Osteocyte (in vitro differentiated cells): ENCODE measurements around the gene HMGCL. TPM values are rescaled to one million over a fixed set of nuclear protein-coding genes. Genes with fewer than 3 reads are reported as not detected.

Experiments
- DNase-seq: peaks from one replicate; pipeline ENCODE4 v3.0.0; 2021; ENCODE audit warnings: mixed read lengths; ENCODE audit not compliant: unreplicated experiment; ENCODE audit errors: extremely low spot score
- H3K27ac Mint-ChIP-seq: one replicate; pipeline ENCODE4 v1.8.0; 2021; ENCODE audit warnings: mild to moderate bottlenecking, mixed read lengths; ENCODE audit not compliant: unreplicated experiment
- H3K27me3 Mint-ChIP-seq: one replicate; pipeline ENCODE4 v1.8.0; 2021; ENCODE audit warnings: mixed read lengths; ENCODE audit not compliant: unreplicated experiment
- H3K36me3 Mint-ChIP-seq: one replicate; pipeline ENCODE4 v1.8.0; 2021; ENCODE audit warnings: mixed read lengths; ENCODE audit not compliant: unreplicated experiment
- H3K4me1 Mint-ChIP-seq: one replicate; pipeline ENCODE4 v1.8.0; 2021; ENCODE audit warnings: mixed read lengths; ENCODE audit not compliant: unreplicated experiment
- H3K4me3 Mint-ChIP-seq: one replicate; pipeline ENCODE4 v1.8.0; 2021; ENCODE audit warnings: mild to moderate bottlenecking, moderate library complexity, mixed read lengths; ENCODE audit not compliant: unreplicated experiment
- H3K9me3 Mint-ChIP-seq: one replicate; pipeline ENCODE4 v1.8.0; 2021; ENCODE audit warnings: mixed read lengths; ENCODE audit not compliant: unreplicated experiment
- CTCF ChIP-seq: fragments of 200-600 bp; sonication (generic); IDR thresholded peaks from 2 replicates; pipeline ENCODE4 v1.5.0; 2021; ENCODE audit warnings: antibody characterized with exemption, mild to moderate bottlenecking, moderate library complexity
- total RNA-seq: library from RNA; stranded (reverse); gene quantifications from 2 replicates; pipeline ENCODE4 v1.2.1, GENCODE V29; 2021

Gene HMGCL
- total RNA-seq, 1 donor from 2014 or later, result 37.4 TPM

GRCh38 chr1:23814016-23814415, 11.2 kb downstream of the HMGCL start:
- H3K36me3 Mint-ChIP-seq, result peaks cover 40% of the 10 kb centered on the region
- H3K4me1 Mint-ChIP-seq, result no peaks in the 10 kb centered on the region
- no peak for DNase-seq
- H3K27me3 Mint-ChIP-seq, result no peaks in the 10 kb centered on the region
- H3K4me3 Mint-ChIP-seq, result no peak overlapping the region
- no peak overlapping the region for H3K27ac Mint-ChIP-seq
- TF ChIP-seq CTCF, result no peak
- H3K9me3 Mint-ChIP-seq, result no peaks in the 10 kb centered on the region

- no peaks in the 10 kb centered on the region for H3K9me3 Mint-ChIP-seq
- no peaks in the 10 kb centered on the region for H3K27me3 Mint-ChIP-seq
- H3K4me1 Mint-ChIP-seq, result no peaks in the 10 kb centered on the region
- peak; percentile 52 for TF ChIP-seq CTCF
- H3K27ac Mint-ChIP-seq, result no peak overlapping the region
- H3K36me3 Mint-ChIP-seq, result peaks cover 41% of the 10 kb centered on the region
- no peak overlapping the region for H3K4me3 Mint-ChIP-seq
- DNase-seq, result no peak
These were observed 14.2 kb downstream of the HMGCL start for GRCh38 chr1:23810818-23811540.

- DNase-seq, result no peak
- no peaks in the 10 kb centered on the region for H3K4me1 Mint-ChIP-seq
These were observed 15.5 kb downstream of the HMGCL start for GRCh38 chr1:23809751-23810171.

GRCh38 chr1:23807453-23807852, 17.8 kb downstream of the HMGCL start:
- Mint-ChIP-seq H3K4me3 (no peak overlapping the region), H3K9me3 (no peaks in the 10 kb centered on the region), H3K4me1 (no peaks in the 10 kb centered on the region), H3K27ac (no peak overlapping the region), H3K36me3 (peaks cover 42% of the 10 kb centered on the region), H3K27me3 (no peaks in the 10 kb centered on the region)
- DNase-seq, result no peak
- no peak for TF ChIP-seq CTCF

More at GRCh38 chr1:23809751-23810171, 15.5 kb downstream of the HMGCL start:
- peak; percentile 62 for TF ChIP-seq CTCF
- no peak overlapping the region for H3K4me3 Mint-ChIP-seq
- peaks cover 49% of the 10 kb centered on the region for H3K36me3 Mint-ChIP-seq
- no peaks in the 10 kb centered on the region for H3K27me3 Mint-ChIP-seq
- H3K27ac Mint-ChIP-seq, result no peak overlapping the region
- H3K9me3 Mint-ChIP-seq, result no peaks in the 10 kb centered on the region

- H3K27me3 Mint-ChIP-seq, result no peaks in the 10 kb centered on the region
- H3K4me1 Mint-ChIP-seq, result peaks cover 5% of the 10 kb centered on the region
- no peaks in the 10 kb centered on the region for H3K9me3 Mint-ChIP-seq
- no peak for TF ChIP-seq CTCF
- no peak overlapping the region for H3K27ac Mint-ChIP-seq
- H3K36me3 Mint-ChIP-seq, result peaks cover 37% of the 10 kb centered on the region
- DNase-seq, result no peak
- no peak overlapping the region for H3K4me3 Mint-ChIP-seq
These were observed 18.9 kb downstream of the HMGCL start for GRCh38 chr1:23806280-23806679.
